ENCODE results near the gene CAMTA1.
"Not testable (repeated sequence)": the region's sequence is repeated elsewhere in the genome, so short reads cannot be mapped to it uniquely, and the experiment has no call there.

The CAMTA1 gene

GRCh38 chr1:7315316-7315715, 530.1 kb downstream of the CAMTA1 start:
- no peak for DNase-seq (ENCODE audit: low read depth)
- no peak overlapping the region for H3K4me3 ChIP-seq (ENCODE audit: low read depth, low read length)

GRCh38 chr1:7315946-7316345, 530.7 kb downstream of the CAMTA1 start:
- DNase-seq (ENCODE audit: low read depth): no peak
- H3K4me3 ChIP-seq (ENCODE audit: low read depth, low read length): no peak overlapping the region

GRCh38 chr1:7317888-7318287, 532.6 kb downstream of the CAMTA1 start:
- DNase-seq (ENCODE audit: low read depth): no peak
- no peak overlapping the region for H3K4me3 ChIP-seq (ENCODE audit: low read depth, low read length)

- no peak for DNase-seq (ENCODE audit: low read depth)
- no peak overlapping the region for H3K4me3 ChIP-seq (ENCODE audit: low read depth, low read length)
Observed at GRCh38 chr1:7319196-7319595, 533.9 kb downstream of the CAMTA1 start.

- no peak for DNase-seq (ENCODE audit: low read depth)
- no peak overlapping the region for H3K4me3 ChIP-seq (ENCODE audit: low read depth, low read length)
Observed at GRCh38 chr1:7320661-7321060, 535.4 kb downstream of the CAMTA1 start.

- DNase-seq (ENCODE audit: low read depth): no peak
- no peak overlapping the region for H3K4me3 ChIP-seq (ENCODE audit: low read depth, low read length)
Observed at GRCh38 chr1:7322283-7322785, 537.1 kb downstream of the CAMTA1 start.

- DNase-seq (ENCODE audit: low read depth): no peak
- H3K4me3 ChIP-seq (ENCODE audit: low read depth, low read length): no peak overlapping the region
Observed at GRCh38 chr1:7322912-7323311, 537.7 kb downstream of the CAMTA1 start.

GRCh38 chr1:7325254-7325653, 540.0 kb downstream of the CAMTA1 start:
- no peak overlapping the region for H3K4me3 ChIP-seq (ENCODE audit: low read depth, low read length)
- no peak for DNase-seq (ENCODE audit: low read depth)

- H3K4me3 ChIP-seq (ENCODE audit: low read depth, low read length): no peak overlapping the region
- DNase-seq (ENCODE audit: low read depth): no peak
Observed at GRCh38 chr1:7326366-7326765, 541.1 kb downstream of the CAMTA1 start.

GRCh38 chr1:7327849-7328248, 542.6 kb downstream of the CAMTA1 start:
- H3K4me3 ChIP-seq (ENCODE audit: low read depth, low read length): no peak overlapping the region
- no peak for DNase-seq (ENCODE audit: low read depth)

- DNase-seq (ENCODE audit: low read depth): no peak
- H3K4me3 ChIP-seq (ENCODE audit: low read depth, low read length): no peak overlapping the region
Observed at GRCh38 chr1:7329868-7330615, 544.8 kb downstream of the CAMTA1 start.

GRCh38 chr1:7330726-7331125, 545.5 kb downstream of the CAMTA1 start:
- not testable (repeated sequence) for DNase-seq (ENCODE audit: low read depth); H3K4me3 ChIP-seq (ENCODE audit: low read depth, low read length)

- H3K4me3 ChIP-seq (ENCODE audit: low read depth, low read length): no peak overlapping the region
- no peak for DNase-seq (ENCODE audit: low read depth)
Observed at GRCh38 chr1:7331926-7332535, 546.8 kb downstream of the CAMTA1 start.

- no peak overlapping the region for H3K4me3 ChIP-seq (ENCODE audit: low read depth, low read length)
- DNase-seq (ENCODE audit: low read depth): no peak
Observed at GRCh38 chr1:7333094-7333493, 547.8 kb downstream of the CAMTA1 start.

- H3K4me3 ChIP-seq (ENCODE audit: low read depth, low read length): no peak overlapping the region
- no peak for DNase-seq (ENCODE audit: low read depth)
Observed at GRCh38 chr1:7333620-7334019, 548.4 kb downstream of the CAMTA1 start.

- no peak overlapping the region for H3K4me3 ChIP-seq (ENCODE audit: low read depth, low read length)
- no peak for DNase-seq (ENCODE audit: low read depth)
Observed at GRCh38 chr1:7334475-7335035, 549.3 kb downstream of the CAMTA1 start.

- no peak overlapping the region for H3K4me3 ChIP-seq (ENCODE audit: low read depth, low read length)
- DNase-seq (ENCODE audit: low read depth): no peak
Observed at GRCh38 chr1:7335224-7335879, 550.1 kb downstream of the CAMTA1 start.

- DNase-seq (ENCODE audit: low read depth): no peak
- H3K4me3 ChIP-seq (ENCODE audit: low read depth, low read length): no peak overlapping the region
Observed at GRCh38 chr1:7338439-7338838, 553.2 kb downstream of the CAMTA1 start.

GRCh38 chr1:7339014-7339413, 553.8 kb downstream of the CAMTA1 start:
- no peak overlapping the region for H3K4me3 ChIP-seq (ENCODE audit: low read depth, low read length)
- DNase-seq (ENCODE audit: low read depth): no peak

- H3K4me3 ChIP-seq (ENCODE audit: low read depth, low read length): no peak overlapping the region
- DNase-seq (ENCODE audit: low read depth): no peak
Observed at GRCh38 chr1:7339953-7340352, 554.7 kb downstream of the CAMTA1 start.
